HG03378 (cell line): Measurements from ENCODE around the gene KRT20.
"Not testable (repeated sequence)": the region's sequence is repeated elsewhere in the genome, so short reads cannot be mapped to it uniquely, and the experiment has no call there.

Experiments used
- ATAC-seq: cut with Tn5 transposase; IDR thresholded peaks from one replicate; pipeline ENCODE4 v1.9.1; 2021; ENCODE audit warnings: mild to moderate bottlenecking, moderate library complexity; ENCODE audit not compliant: unreplicated experiment

Gene KRT20

GRCh38 chr17:40900809-40901356 is 15.8 kb upstream of the KRT20 start:
- no peak for ATAC-seq

GRCh38 chr17:40896916-40897455 is 11.9 kb upstream of the KRT20 start:
- ATAC-seq: no peak

- ATAC-seq: no peak
These were observed 10.2 kb upstream of the KRT20 start for GRCh38 chr17:40895106-40895730.

GRCh38 chr17:40888196-40888720 is 3.2 kb upstream of the KRT20 start:
- no peak for ATAC-seq

GRCh38 chr17:40886090-40886489 is 1.0 kb upstream of the KRT20 start:
- ATAC-seq: no peak

GRCh38 chr17:40883626-40884334 is 1.3 kb downstream of the KRT20 start:
- ATAC-seq: no peak

GRCh38 chr17:40883031-40883430 is 2.0 kb downstream of the KRT20 start:
- ATAC-seq: no peak

- ATAC-seq: no peak
These were observed 6.0 kb downstream of the KRT20 start for GRCh38 chr17:40879026-40879425.

GRCh38 chr17:40878044-40878443 is 7.0 kb downstream of the KRT20 start:
- no peak for ATAC-seq

- no peak for ATAC-seq
These were observed 11.2 kb downstream of the KRT20 start for GRCh38 chr17:40873801-40874200.

- no peak for ATAC-seq
These were observed 11.8 kb downstream of the KRT20 start for GRCh38 chr17:40873255-40873654.

- ATAC-seq: no peak
These were observed 12.6 kb downstream of the KRT20 start for GRCh38 chr17:40872416-40872815.

- ATAC-seq: no peak
These were observed 13.7 kb downstream of the KRT20 start for GRCh38 chr17:40871316-40871715.

- ATAC-seq: no peak
These were observed 14.9 kb downstream of the KRT20 start for GRCh38 chr17:40870136-40870535.

GRCh38 chr17:40866838-40867237 is 18.2 kb downstream of the KRT20 start, which contains the start of gene KRT12:
Gene KRT12, minus strand, starts transcription at chr17:40867223. Its CDS starts 37 bp downstream, at chr17:40867186.
- no peak for ATAC-seq

GRCh38 chr17:40864661-40865390 is 20.2 kb downstream of the KRT20 start:
- ATAC-seq: no peak

- ATAC-seq: no peak
These were observed 21.9 kb downstream of the KRT20 start for GRCh38 chr17:40862985-40863733.

GRCh38 chr17:40859536-40859935 is 25.5 kb downstream of the KRT20 start:
- no peak for ATAC-seq

GRCh38 chr17:40858667-40859066 is 26.4 kb downstream of the KRT20 start:
- not testable (repeated sequence) for ATAC-seq

- no peak for ATAC-seq
These were observed 27.5 kb downstream of the KRT20 start for GRCh38 chr17:40857535-40857934.
